Measurements from ENCODE around the gene ZHX3. TPM values are rescaled to one million over a fixed set of nuclear protein-coding genes. Genes with fewer than 3 reads are reported as not detected.

Gene ZHX3
- total RNA-seq, 4 donors from 2014 or later: 20.1 to 30.0 (median 25.9) TPM

- TF ChIP-seq CTCF (IDR thresholded peaks at IDR 0.05 in 4 of 5, conservative IDR thresholded peaks at IDR 0.05 in 1 of 5) (no peak), POLR2A (IDR thresholded peaks at IDR 0.05) (no peak)
- Histone ChIP-seq H3K27ac (peak overlapping the region in 2 of 4 donors; percentile 62 to 63), H3K36me3 (peaks cover 0 to under 1% of the 10 kb centered on the region in 2 donors), H3K9me3 (no peaks in the 10 kb centered on the region), H3K4me1 (peaks cover 35 to 53% of the 10 kb centered on the region in 2 donors), H3K27me3 (no peaks in the 10 kb centered on the region), H3K4me3 (no peak overlapping the region)
- DNase-seq (no peak), ATAC-seq (no peak)
- intact Hi-C loops (cut with DNase I; ENCODE audit: low total_unique reads) (no loop called here), in situ Hi-C loops (cut with MboI; ENCODE audit: low sequenced_read_pairs in 4 of 4) (no loop called here)
These were observed 44.1 kb downstream of the ZHX3 start for GRCh38 chr20:41273445-41273844.

GRCh38 chr20:41272339-41272738, 45.2 kb downstream of the ZHX3 start:
- no peak overlapping the region for H3K4me3 ChIP-seq
- DNase-seq: no peak
- H3K9me3 ChIP-seq: no peaks in the 10 kb centered on the region
- peaks cover 0 to 9% of the 10 kb centered on the region in 2 donors for H3K36me3 ChIP-seq
- no peak overlapping the region for H3K27ac ChIP-seq
- no peak for TF ChIP-seq CTCF (IDR thresholded peaks at IDR 0.05 in 4 of 5, conservative IDR thresholded peaks at IDR 0.05 in 1 of 5)
- no peak for TF ChIP-seq POLR2A (IDR thresholded peaks at IDR 0.05)
- intact Hi-C loops (cut with DNase I; ENCODE audit: low total_unique reads) (no loop called here), in situ Hi-C loops (cut with MboI; ENCODE audit: low sequenced_read_pairs in 4 of 4) (no loop called here)
- peaks cover 35 to 53% of the 10 kb centered on the region in 2 donors for H3K4me1 ChIP-seq
- no peak for ATAC-seq
- no peaks in the 10 kb centered on the region for H3K27me3 ChIP-seq

- DNase-seq (no peak), ATAC-seq (no peak)
- Histone ChIP-seq H3K4me1 (peaks cover 19 to 30% of the 10 kb centered on the region in 2 donors), H3K9me3 (no peaks in the 10 kb centered on the region), H3K36me3 (peaks cover 0 to 13% of the 10 kb centered on the region in 2 donors), H3K4me3 (no peak overlapping the region), H3K27me3 (no peaks in the 10 kb centered on the region), H3K27ac (peak overlapping the region in 2 of 4 donors; percentile 17 to 33)
- in situ Hi-C loops (cut with MboI; ENCODE audit: low sequenced_read_pairs in 4 of 4) (no loop called here), intact Hi-C loops (cut with DNase I; ENCODE audit: low total_unique reads) (no loop called here)
- TF ChIP-seq CTCF (IDR thresholded peaks at IDR 0.05 in 4 of 5, conservative IDR thresholded peaks at IDR 0.05 in 1 of 5) (no peak), POLR2A (IDR thresholded peaks at IDR 0.05) (no peak)
These were observed 48.4 kb downstream of the ZHX3 start for GRCh38 chr20:41268917-41269652.

GRCh38 chr20:41268402-41268801, 49.1 kb downstream of the ZHX3 start:
- in situ Hi-C loops (cut with MboI; ENCODE audit: low sequenced_read_pairs in 4 of 4): no loop called here
- intact Hi-C loops (cut with DNase I; ENCODE audit: low total_unique reads): no loop called here

More at GRCh38 chr20:41268402-41268801, 49.1 kb downstream of the ZHX3 start:
- Histone ChIP-seq H3K36me3 (peaks cover 0 to 13% of the 10 kb centered on the region in 2 donors), H3K27me3 (no peaks in the 10 kb centered on the region), H3K4me1 (peaks cover 12 to 24% of the 10 kb centered on the region in 2 donors), H3K27ac (no peak overlapping the region), H3K9me3 (no peaks in the 10 kb centered on the region), H3K4me3 (no peak overlapping the region)
- ATAC-seq (no peak), DNase-seq (no peak)
- TF ChIP-seq POLR2A (IDR thresholded peaks at IDR 0.05) (no peak), CTCF (IDR thresholded peaks at IDR 0.05 in 4 of 5, conservative IDR thresholded peaks at IDR 0.05 in 1 of 5) (no peak)
